ENCODE results near the gene IFT81. TPM values are rescaled to one million over a fixed set of nuclear protein-coding genes. Genes with fewer than 3 reads are reported as not detected.

Gene IFT81
- total and polyA plus RNA-seq, 2 experiments from 2014 or later: 17.5 to 22.3 TPM

DNA sequence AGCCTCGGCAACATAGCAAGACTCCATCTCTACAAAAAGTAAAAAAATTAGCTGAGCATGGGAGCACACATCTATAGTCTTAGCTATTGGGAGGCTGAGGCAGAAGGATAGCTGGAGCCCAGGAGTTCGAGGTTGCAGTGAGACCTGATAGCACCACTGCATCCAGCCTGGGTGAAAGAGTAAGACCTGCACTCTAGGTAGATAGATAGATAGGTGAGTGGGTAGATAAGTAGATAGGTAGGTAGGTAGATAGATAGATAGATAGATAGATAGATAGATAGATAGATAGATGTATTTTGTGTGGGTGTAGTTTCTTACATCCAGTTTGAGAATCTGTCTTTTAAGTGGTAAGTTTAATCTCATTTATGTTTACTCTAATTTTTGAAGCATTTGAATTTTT lies 72.8 kb downstream of the IFT81 start:
- DNase-seq (ENCODE audit: low spot score) (no peak), ATAC-seq (no peak)
- Mint-ChIP-seq H3K27me3 (ENCODE audit: insufficient read depth, low read depth, poor library complexity) (peaks cover 2% of the 10 kb centered on the region), H3K9me3 (no peaks in the 10 kb centered on the region), H3K4me3 (no peak overlapping the region), H3K36me3 (ENCODE audit: low read depth) (peaks cover 10% of the 10 kb centered on the region; the same call in 2 of the 3 replicates), H3K27ac (no peak overlapping the region), H3K4me1 (peaks cover 10% of the 10 kb centered on the region; the same call in 2 of the 3 replicates)
- Histone ChIP-seq H3K79me2 (replicated peaks; ENCODE audit: insufficient read depth) (no peaks in the 10 kb centered on the region), H3K4me3 (no peak overlapping the region), H3K9me2 (ENCODE audit: insufficient read depth) (no peaks in the 10 kb centered on the region), H3K27me3 (ENCODE audit: insufficient read depth) (no peaks in the 10 kb centered on the region), H3K36me3 (ENCODE audit: insufficient read depth) (no peaks in the 10 kb centered on the region; the same call in 1 of the 2 replicates), H2AFZ (no peak overlapping the region), H3K27ac (ENCODE audit: low read depth) (no peak overlapping the region), H4K20me1 (replicated peaks; ENCODE audit: insufficient read depth) (no peaks in the 10 kb centered on the region), H3K4me2 (no peak overlapping the region), H3K4me1 (ENCODE audit: insufficient read depth) (peaks cover 6% of the 10 kb centered on the region; the same call in 1 of the 2 replicates), H3F3A (replicated peaks; ENCODE audit: low read depth) (no peaks in the 10 kb centered on the region)
- TF ChIP-seq, protein P1, sequence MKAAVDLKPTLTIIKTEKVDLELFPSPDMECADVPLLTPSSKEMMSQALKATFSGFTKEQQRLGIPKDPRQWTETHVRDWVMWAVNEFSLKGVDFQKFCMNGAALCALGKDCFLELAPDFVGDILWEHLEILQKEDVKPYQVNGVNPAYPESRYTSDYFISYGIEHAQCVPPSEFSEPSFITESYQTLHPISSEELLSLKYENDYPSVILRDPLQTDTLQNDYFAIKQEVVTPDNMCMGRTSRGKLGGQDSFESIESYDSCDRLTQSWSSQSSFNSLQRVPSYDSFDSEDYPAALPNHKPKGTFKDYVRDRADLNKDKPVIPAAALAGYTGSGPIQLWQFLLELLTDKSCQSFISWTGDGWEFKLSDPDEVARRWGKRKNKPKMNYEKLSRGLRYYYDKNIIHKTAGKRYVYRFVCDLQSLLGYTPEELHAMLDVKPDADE (IDR thresholded peaks at IDR 0.05): no peak
- TF ChIP-seq EZH2phosphoT487 (IDR thresholded peaks at IDR 0.05; ENCODE audit: unreplicated experiment): no peak
- TF ChIP-seq, protein P2, sequence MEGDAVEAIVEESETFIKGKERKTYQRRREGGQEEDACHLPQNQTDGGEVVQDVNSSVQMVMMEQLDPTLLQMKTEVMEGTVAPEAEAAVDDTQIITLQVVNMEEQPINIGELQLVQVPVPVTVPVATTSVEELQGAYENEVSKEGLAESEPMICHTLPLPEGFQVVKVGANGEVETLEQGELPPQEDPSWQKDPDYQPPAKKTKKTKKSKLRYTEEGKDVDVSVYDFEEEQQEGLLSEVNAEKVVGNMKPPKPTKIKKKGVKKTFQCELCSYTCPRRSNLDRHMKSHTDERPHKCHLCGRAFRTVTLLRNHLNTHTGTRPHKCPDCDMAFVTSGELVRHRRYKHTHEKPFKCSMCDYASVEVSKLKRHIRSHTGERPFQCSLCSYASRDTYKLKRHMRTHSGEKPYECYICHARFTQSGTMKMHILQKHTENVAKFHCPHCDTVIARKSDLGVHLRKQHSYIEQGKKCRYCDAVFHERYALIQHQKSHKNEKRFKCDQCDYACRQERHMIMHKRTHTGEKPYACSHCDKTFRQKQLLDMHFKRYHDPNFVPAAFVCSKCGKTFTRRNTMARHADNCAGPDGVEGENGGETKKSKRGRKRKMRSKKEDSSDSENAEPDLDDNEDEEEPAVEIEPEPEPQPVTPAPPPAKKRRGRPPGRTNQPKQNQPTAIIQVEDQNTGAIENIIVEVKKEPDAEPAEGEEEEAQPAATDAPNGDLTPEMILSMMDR (conservative IDR thresholded peaks at IDR 0.05; ENCODE audit: low read depth in 2 of 2): no peak
- TF ChIP-seq, protein P3, sequence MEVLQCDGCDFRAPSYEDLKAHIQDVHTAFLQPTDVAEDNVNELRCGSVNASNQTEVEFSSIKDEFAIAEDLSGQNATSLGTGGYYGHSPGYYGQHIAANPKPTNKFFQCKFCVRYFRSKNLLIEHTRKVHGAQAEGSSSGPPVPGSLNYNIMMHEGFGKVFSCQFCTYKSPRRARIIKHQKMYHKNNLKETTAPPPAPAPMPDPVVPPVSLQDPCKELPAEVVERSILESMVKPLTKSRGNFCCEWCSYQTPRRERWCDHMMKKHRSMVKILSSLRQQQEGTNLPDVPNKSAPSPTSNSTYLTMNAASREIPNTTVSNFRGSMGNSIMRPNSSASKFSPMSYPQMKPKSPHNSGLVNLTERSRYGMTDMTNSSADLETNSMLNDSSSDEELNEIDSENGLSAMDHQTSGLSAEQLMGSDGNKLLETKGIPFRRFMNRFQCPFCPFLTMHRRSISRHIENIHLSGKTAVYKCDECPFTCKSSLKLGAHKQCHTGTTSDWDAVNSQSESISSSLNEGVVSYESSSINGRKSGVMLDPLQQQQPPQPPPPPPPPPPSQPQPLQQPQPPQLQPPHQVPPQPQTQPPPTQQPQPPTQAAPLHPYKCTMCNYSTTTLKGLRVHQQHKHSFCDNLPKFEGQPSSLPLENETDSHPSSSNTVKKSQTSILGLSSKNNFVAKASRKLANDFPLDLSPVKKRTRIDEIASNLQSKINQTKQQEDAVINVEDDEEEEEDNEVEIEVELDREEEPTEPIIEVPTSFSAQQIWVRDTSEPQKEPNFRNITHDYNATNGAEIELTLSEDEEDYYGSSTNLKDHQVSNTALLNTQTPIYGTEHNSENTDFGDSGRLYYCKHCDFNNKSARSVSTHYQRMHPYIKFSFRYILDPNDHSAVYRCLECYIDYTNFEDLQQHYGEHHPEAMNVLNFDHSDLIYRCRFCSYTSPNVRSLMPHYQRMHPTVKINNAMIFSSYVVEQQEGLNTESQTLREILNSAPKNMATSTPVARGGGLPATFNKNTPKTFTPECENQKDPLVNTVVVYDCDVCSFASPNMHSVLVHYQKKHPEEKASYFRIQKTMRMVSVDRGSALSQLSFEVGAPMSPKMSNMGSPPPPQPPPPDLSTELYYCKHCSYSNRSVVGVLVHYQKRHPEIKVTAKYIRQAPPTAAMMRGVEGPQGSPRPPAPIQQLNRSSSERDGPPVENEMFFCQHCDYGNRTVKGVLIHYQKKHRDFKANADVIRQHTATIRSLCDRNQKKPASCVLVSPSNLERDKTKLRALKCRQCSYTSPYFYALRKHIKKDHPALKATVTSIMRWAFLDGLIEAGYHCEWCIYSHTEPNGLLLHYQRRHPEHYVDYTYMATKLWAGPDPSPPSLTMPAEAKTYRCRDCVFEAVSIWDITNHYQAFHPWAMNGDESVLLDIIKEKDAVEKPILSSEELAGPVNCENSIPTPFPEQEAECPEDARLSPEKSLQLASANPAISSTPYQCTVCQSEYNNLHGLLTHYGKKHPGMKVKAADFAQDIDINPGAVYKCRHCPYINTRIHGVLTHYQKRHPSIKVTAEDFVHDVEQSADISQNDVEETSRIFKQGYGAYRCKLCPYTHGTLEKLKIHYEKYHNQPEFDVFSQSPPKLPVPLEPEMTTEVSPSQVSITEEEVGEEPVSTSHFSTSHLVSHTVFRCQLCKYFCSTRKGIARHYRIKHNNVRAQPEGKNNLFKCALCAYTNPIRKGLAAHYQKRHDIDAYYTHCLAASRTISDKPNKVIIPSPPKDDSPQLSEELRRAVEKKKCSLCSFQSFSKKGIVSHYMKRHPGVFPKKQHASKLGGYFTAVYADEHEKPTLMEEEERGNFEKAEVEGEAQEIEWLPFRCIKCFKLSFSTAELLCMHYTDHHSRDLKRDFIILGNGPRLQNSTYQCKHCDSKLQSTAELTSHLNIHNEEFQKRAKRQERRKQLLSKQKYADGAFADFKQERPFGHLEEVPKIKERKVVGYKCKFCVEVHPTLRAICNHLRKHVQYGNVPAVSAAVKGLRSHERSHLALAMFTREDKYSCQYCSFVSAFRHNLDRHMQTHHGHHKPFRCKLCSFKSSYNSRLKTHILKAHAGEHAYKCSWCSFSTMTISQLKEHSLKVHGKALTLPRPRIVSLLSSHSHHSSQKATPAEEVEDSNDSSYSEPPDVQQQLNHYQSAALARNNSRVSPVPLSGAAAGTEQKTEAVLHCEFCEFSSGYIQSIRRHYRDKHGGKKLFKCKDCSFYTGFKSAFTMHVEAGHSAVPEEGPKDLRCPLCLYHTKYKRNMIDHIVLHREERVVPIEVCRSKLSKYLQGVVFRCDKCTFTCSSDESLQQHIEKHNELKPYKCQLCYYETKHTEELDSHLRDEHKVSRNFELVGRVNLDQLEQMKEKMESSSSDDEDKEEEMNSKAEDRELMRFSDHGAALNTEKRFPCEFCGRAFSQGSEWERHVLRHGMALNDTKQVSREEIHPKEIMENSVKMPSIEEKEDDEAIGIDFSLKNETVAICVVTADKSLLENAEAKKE (CRISPR knock-in tag; IDR thresholded peaks at IDR 0.05): no peak

All from GM23338 (cell line).